ENCODE data around the gene UTP20. TPM values are rescaled to one million over a fixed set of nuclear protein-coding genes. Genes with fewer than 3 reads are reported as not detected.

The UTP20 gene
- total RNA-seq, 1 donor from 2014 or later: 19.3 TPM

- Histone ChIP-seq H3K9me3 (ENCODE audit: insufficient read depth, low read depth, low read length) (no peaks in the 10 kb centered on the region), H3K4me2 (ENCODE audit: low read length) (no peak overlapping the region), H3K4me1 (ENCODE audit: insufficient read depth, low read length) (no peaks in the 10 kb centered on the region), H3K36me3 (ENCODE audit: insufficient read depth, low read length) (no peaks in the 10 kb centered on the region), H3K9ac (ENCODE audit: low read length) (no peak overlapping the region), H3K27ac (ENCODE audit: low read depth, low read length) (no peak overlapping the region), H3K4me3 (ENCODE audit: insufficient read depth, low read depth, low read length) (no peak overlapping the region), H3K79me2 (ENCODE audit: insufficient read depth, low read length) (no peaks in the 10 kb centered on the region), H2AFZ (ENCODE audit: low read depth, low read length) (no peak overlapping the region), H3K27me3 (ENCODE audit: insufficient read depth, low read length) (no peaks in the 10 kb centered on the region), H4K20me1 (ENCODE audit: insufficient read depth, low read length) (no peaks in the 10 kb centered on the region)
- H3K27ac Mint-ChIP-seq (ENCODE audit: unreplicated experiment): no peak overlapping the region
- DNase-seq (ENCODE audit: low read depth) (no peak), FAIRE-seq (no peak)
- peaks cover 2% of the 10 kb centered on the region for H3K9me3 Mint-ChIP-seq (ENCODE audit: unreplicated experiment)
- TF ChIP-seq EZH2 (IDR thresholded peaks at IDR 0.05; ENCODE audit: insufficient read depth, low read length) (no peak), CTCF (IDR thresholded peaks at IDR 0.05; ENCODE audit: insufficient read depth, low read depth, low read length) (no peak)
- H3K27me3 Mint-ChIP-seq (ENCODE audit: low read depth, unreplicated experiment): peaks cover 2% of the 10 kb centered on the region
- no peak overlapping the region for H3K4me3 Mint-ChIP-seq (ENCODE audit: unreplicated experiment)
- no peaks in the 10 kb centered on the region for H3K36me3 Mint-ChIP-seq (ENCODE audit: low read depth, unreplicated experiment)
- no peaks in the 10 kb centered on the region for H3K4me1 Mint-ChIP-seq (ENCODE audit: low read depth, unreplicated experiment)
Measured at GRCh38 chr12:101257357-101257756, 22.5 kb upstream of the UTP20 start.

- Histone ChIP-seq H2AFZ (ENCODE audit: low read depth, low read length) (no peak overlapping the region), H3K4me1 (ENCODE audit: insufficient read depth, low read length) (no peaks in the 10 kb centered on the region), H3K9me3 (ENCODE audit: insufficient read depth, low read depth, low read length) (no peaks in the 10 kb centered on the region), H3K27me3 (ENCODE audit: insufficient read depth, low read length) (no peaks in the 10 kb centered on the region), H3K4me2 (ENCODE audit: low read length) (no peak overlapping the region), H3K79me2 (ENCODE audit: insufficient read depth, low read length) (no peaks in the 10 kb centered on the region), H3K27ac (ENCODE audit: low read depth, low read length) (no peak overlapping the region), H3K9ac (ENCODE audit: low read length) (no peak overlapping the region), H4K20me1 (ENCODE audit: insufficient read depth, low read length) (no peaks in the 10 kb centered on the region), H3K36me3 (ENCODE audit: insufficient read depth, low read length) (no peaks in the 10 kb centered on the region), H3K4me3 (ENCODE audit: insufficient read depth, low read depth, low read length) (no peak overlapping the region)
- Mint-ChIP-seq H3K27ac (ENCODE audit: unreplicated experiment) (no peak overlapping the region), H3K36me3 (ENCODE audit: low read depth, unreplicated experiment) (peaks cover 2% of the 10 kb centered on the region), H3K27me3 (ENCODE audit: low read depth, unreplicated experiment) (no peaks in the 10 kb centered on the region), H3K4me3 (ENCODE audit: unreplicated experiment) (no peak overlapping the region), H3K4me1 (ENCODE audit: low read depth, unreplicated experiment) (no peaks in the 10 kb centered on the region), H3K9me3 (ENCODE audit: unreplicated experiment) (peaks cover 6% of the 10 kb centered on the region)
- FAIRE-seq (no peak), DNase-seq (ENCODE audit: low read depth) (no peak)
- TF ChIP-seq EZH2 (IDR thresholded peaks at IDR 0.05; ENCODE audit: insufficient read depth, low read length): no peak
- no peak for TF ChIP-seq CTCF (IDR thresholded peaks at IDR 0.05; ENCODE audit: insufficient read depth, low read depth, low read length)
Measured at GRCh38 chr12:101267111-101267510, 12.8 kb upstream of the UTP20 start.

GRCh38 chr12:101276433-101276832, 3.5 kb upstream of the UTP20 start:
- H3K9me3 ChIP-seq (ENCODE audit: insufficient read depth, low read depth, low read length): no peaks in the 10 kb centered on the region
- Mint-ChIP-seq H3K27ac (ENCODE audit: unreplicated experiment) (no peak overlapping the region), H3K27me3 (ENCODE audit: low read depth, unreplicated experiment) (no peaks in the 10 kb centered on the region), H3K4me1 (ENCODE audit: low read depth, unreplicated experiment) (no peaks in the 10 kb centered on the region), H3K36me3 (ENCODE audit: low read depth, unreplicated experiment) (no peaks in the 10 kb centered on the region), H3K4me3 (ENCODE audit: unreplicated experiment) (no peak overlapping the region), H3K9me3 (ENCODE audit: unreplicated experiment) (no peaks in the 10 kb centered on the region)
- H3K4me3 ChIP-seq (ENCODE audit: insufficient read depth, low read depth, low read length): no peak overlapping the region
- no peak overlapping the region for H2AFZ ChIP-seq (ENCODE audit: low read depth, low read length)
- TF ChIP-seq CTCF (IDR thresholded peaks at IDR 0.05; ENCODE audit: insufficient read depth, low read depth, low read length): no peak
- no peak for TF ChIP-seq EZH2 (IDR thresholded peaks at IDR 0.05; ENCODE audit: insufficient read depth, low read length)
- peaks cover 7% of the 10 kb centered on the region for H3K27me3 ChIP-seq (ENCODE audit: insufficient read depth, low read length)
- no peak overlapping the region for H3K4me2 ChIP-seq (ENCODE audit: low read length)
- no peaks in the 10 kb centered on the region for H3K36me3 ChIP-seq (ENCODE audit: insufficient read depth, low read length)
- DNase-seq (ENCODE audit: low read depth) (no peak), FAIRE-seq (no peak)
- H3K27ac ChIP-seq (ENCODE audit: low read depth, low read length): no peak overlapping the region
- no peak overlapping the region for H3K9ac ChIP-seq (ENCODE audit: low read length)
- H3K4me1 ChIP-seq (ENCODE audit: insufficient read depth, low read length): no peaks in the 10 kb centered on the region
- peaks cover 15% of the 10 kb centered on the region for H3K79me2 ChIP-seq (ENCODE audit: insufficient read depth, low read length)
- H4K20me1 ChIP-seq (ENCODE audit: insufficient read depth, low read length): no peaks in the 10 kb centered on the region
